ENCODE data around the gene APOLD1.
"Not testable (repeated sequence)": the region's sequence is repeated elsewhere in the genome, so short reads cannot be mapped to it uniquely, and the experiment has no call there.

APOLD1 gene

DNA sequence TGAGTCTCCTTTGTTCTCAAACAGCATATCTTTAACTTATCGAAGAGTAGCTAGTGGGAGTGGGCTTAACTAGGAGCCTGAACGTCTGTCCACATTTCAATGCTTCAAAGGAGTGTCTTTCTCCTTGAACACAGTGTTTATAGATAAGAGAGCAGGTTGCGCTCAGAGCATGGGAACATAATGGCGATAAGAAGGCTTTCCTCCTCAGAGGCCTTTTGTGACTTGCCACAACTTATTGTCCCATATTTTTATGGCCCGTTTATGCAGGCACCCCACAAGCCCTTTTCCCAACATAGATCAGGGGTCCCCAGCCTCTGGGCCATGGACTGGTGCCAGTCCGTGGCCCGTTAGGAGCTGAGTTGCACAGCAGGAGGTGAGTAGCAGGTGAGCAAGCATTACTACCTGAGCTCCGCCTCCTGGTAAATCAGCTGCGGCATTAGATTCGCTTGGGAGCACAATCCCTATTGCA lies 25.1 kb downstream of the APOLD1 start:
- no peak for DNase-seq

DNA sequence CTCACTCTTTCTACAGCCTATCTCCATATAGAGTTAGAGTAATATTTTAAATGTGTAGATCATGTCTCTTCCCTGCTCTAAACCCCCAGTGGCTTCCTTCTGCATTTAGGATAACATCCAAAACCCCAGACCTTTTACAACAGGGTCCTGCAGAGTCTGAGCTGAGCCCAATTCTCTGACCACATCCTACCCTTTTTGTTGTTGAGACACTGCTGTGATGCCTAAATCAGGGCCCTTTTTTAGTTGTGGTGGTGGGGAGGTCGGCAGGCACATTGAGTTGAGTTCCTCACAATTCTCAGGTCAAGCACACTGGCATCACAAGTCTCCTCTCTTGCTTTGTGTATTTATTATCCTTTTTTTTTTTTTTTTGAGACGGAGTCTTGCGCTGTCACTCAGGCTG lies 25.9 kb downstream of the APOLD1 start:
- no peak for DNase-seq

DNA sequence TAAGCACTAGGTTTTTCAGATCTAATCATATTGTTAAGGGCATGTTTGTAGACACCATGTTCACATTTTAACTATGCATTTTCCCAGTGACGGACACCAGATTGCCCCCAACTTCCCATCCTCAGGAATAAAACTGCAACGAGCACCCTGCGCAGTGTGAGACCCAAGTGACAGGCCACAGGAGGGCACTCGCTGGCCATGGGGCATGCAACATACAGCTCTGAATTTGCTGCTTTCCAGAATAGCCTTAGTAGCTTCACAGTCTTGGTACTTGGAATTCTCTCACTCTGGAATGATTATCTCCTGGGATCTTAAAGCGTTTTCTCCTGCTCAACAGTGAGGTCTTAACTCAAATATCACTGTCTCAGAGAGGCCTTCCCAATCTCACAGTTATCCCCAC lies 26.7 kb downstream of the APOLD1 start:
- DNase-seq: no peak

DNA sequence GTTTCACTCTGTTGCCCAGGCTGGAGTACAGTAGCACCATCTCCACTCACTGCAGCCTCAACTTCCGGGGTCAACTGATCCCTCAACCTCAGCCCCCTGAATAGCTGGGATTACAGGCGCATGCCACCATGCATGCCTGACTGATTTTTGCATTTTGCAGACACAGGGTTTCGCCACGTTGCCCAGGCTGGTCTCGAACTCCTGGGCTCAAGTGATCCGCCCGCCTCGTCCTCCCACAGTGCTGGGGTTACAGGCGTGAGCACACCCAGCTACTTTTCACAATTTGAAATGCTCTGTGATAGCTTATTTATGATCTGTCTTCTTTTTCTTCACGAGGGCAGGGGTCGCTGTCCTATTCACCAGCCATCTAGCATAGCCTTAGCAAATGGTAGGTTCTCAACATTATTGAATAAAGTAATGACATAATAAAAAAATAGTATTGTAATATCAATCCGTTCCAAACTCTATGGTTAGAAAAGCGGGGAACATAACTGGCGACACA lies 27.2 kb downstream of the APOLD1 start:
- DNase-seq: no peak

- DNase-seq: peak; percentile 98
These were observed 28.0 kb downstream of the APOLD1 start, which contains the start of gene DDX47 for GRCh38 chr12:12813120-12814101. TSS of gene DDX47 (plus strand) at chr12:12813346. CDS start at chr12:12813368, 22 bp downstream.

- no peak for DNase-seq
These were observed 32.2 kb downstream of the APOLD1 start for GRCh38 chr12:12817616-12818015.

DNA sequence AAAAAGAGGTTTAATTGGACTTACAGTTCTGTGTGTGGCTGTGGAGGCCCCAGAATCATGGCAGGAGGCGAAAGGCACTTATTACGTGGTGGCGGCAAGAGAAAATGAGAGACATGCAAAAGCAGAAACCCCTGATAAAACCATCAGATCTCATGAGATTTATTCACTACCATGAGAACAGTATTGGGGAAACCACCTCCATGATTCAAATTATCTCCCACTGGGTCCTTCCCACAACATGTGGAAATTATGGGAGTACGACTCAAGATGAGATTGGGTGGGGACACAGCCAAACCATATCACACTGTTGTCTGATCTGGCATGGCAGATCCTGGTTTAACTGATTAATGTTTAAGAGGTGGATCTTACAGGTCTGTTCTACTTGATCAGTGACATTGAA lies 33.2 kb downstream of the APOLD1 start:
- no peak for DNase-seq

DNA sequence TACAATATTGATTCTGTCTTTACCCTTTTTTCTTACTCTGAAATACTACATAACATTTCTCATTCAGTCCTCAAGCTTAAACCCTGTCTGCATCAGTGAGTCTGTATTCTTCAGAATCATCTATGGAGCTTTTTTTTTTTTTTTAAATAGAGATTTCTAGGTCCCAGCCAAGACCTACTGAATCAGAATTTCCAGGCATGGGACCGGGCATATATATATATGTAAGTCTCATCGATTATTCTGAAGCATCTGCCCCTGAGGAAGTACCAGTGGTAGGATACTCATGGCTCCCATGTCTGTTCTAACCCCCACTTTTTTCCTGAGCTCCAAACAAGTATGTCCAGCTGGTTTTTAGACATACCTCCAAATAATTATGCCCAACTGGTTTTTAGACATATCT lies 33.8 kb downstream of the APOLD1 start:
- no peak for DNase-seq

DNA sequence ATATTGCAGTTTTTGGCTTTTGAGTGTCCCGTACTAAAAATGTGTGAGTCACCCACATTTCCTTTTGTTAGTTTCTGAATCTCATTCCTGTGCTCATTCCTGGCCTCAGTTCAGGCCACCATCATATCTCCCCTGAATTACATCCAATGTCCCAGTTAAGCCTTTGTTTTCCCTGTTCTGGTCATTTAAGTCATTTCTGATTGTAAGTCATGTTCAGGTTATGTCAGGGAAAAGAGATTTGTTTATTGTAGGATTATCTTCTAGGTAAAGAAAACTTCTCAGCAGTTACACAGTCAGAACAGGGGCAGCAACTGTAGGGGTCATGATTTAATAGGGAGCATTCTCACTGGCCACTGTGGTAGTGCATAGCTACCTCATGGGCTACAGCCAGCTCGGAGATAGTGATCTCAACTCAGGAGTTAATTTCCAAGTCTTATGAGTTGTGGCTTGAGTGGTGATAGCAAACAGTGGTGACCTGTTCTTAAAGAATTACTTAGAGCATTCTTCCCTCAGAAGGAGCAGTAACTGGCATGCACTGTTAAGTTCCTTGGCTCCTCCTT lies 34.4 kb downstream of the APOLD1 start:
- DNase-seq: no peak

GRCh38 chr12:12820376-12820775 lies 34.9 kb downstream of the APOLD1 start:
- DNase-seq: not testable (repeated sequence)

DNA sequence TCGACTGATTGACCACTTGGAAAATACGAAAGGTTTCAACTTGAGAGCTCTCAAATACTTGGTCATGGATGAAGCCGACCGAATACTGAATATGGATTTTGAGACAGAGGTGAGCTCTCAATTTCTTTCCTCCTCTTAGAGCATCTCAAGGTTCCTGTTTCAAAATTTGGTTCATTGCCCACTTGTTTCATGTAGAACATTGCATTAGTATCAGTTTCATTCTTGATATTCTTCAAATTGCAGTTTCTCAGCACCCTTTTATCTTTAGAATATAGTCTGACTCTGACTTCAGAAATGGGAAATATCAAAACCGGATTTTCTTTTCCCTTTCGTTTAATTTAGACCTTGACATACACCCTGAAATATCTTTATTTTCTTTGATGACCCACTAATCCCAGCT lies 36.5 kb downstream of the APOLD1 start:
- DNase-seq: no peak

DNA sequence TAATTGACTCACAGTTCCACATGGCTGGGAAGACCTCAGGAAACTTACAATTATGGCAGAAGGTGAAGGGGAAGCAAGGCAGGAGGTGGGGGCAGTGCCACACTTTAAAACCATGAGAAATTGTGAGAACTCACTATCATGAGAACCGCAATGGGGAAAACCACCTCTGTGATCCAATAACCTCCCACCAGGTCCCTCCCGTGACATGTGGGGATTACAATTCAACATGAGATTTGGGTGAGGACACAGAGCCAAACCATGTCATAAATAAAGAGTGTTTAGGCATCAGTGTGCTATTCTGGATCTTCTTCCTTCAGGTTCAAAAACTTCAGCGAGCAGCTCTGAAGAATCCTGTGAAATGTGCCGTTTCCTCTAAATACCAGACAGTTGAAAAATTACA lies 37.4 kb downstream of the APOLD1 start:
- no peak for DNase-seq

DNA sequence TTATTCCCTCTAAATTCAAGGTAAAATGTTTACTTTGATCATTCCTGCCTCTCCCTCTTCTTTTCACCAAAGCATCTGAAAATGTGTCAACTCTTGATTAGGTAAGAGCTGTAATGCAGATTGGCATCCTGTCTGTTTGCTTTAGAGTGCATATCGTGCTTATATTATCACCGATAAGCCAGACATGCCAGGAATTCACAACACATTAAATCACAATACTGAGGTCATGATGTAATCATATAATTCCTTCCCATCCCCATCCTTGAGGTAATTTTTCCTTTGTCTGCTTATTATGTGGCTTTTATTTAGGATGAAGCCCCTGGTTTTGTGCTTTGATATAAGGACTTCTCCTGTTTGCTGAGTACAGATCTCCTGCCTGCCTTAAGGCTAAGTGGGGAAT lies 37.8 kb downstream of the APOLD1 start:
- DNase-seq: no peak

DNA sequence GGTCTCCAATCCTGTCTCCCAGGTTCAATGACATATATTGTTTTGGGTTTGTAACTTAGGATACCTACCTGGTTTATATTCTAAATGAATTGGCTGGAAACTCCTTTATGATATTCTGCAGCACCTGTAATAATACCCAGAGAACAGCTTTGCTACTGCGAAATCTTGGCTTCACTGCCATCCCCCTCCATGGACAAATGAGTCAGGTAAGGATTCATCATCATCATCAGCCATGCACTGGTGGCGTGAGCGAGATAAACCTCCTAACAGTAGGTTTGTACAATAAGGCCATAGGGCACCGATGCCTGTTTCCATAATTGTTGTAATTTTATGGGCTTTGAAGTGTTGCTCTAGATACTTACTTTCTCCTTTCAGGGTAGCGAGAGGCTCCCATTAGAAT lies 38.4 kb downstream of the APOLD1 start:
- no peak for DNase-seq

GRCh38 chr12:12835378-12836146 lies 50.1 kb downstream of the APOLD1 start:
- DNase-seq: no peak

DNA sequence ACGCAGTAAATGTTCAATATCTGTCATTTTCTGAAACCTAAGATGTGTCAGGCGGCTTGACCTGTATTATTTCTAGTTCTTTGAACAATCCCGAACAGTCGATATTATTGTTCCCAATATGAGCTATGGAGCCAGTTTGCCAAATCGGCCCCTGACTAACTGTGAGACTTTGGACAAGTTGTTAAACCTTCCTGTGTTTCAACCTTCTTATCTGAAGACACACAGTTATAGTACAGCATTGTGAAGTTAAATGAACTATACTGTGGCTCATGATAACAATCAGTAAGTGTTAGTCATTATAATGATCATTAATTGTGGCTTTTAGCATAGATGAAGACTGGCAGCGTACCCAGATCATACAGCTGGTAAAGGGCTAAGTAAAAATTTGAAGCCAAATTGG lies 51.1 kb downstream of the APOLD1 start:
- DNase-seq: no peak

GRCh38 chr12:12837025-12837812 lies 51.8 kb downstream of the APOLD1 start:
- DNase-seq: peak; percentile 77

- DNase-seq: no peak
These were observed 52.3 kb downstream of the APOLD1 start for GRCh38 chr12:12837813-12838153.

DNA sequence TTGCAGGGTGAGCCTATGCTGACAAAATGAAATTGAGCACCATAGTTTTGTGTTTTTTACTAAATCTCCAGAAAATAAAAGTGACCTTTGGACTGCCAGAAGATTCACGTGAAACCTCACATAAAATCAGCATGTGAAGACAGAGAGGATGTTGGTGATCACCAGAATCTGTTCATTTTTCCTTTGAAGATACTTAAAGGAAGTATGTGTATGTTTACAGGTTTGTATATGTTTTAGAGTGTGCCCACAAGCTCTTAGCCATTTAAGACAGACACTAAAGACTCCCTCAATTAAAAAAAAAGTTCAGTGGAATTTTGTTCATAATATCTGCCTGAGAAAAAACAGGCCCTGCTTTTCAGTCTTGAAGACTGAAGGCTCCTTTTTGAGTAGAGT lies 53.5 kb downstream of the APOLD1 start:
- DNase-seq: no peak

DNA sequence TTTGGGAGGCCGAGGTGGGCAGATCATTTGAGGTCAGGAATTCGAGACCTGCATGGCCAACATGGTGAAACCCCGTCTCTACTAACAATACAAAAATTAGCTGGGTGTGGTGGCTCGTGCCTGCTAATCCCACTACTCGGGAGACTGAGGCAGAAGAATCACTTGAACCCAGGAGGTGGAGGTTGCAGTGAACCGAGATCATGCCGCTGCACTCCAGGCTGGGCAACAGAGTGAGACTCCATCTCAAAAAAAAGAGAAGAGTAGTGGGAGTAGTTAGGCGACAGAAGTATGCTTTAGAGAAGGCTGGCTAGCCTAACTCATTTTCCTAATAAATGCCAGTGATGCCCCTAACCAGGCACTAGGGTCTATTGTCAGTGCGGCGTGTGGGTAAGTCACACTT lies 54.0 kb downstream of the APOLD1 start:
- not testable (repeated sequence) for DNase-seq

GRCh38 chr12:12839873-12840579 lies 54.6 kb downstream of the APOLD1 start:
- DNase-seq: no peak

DNA sequence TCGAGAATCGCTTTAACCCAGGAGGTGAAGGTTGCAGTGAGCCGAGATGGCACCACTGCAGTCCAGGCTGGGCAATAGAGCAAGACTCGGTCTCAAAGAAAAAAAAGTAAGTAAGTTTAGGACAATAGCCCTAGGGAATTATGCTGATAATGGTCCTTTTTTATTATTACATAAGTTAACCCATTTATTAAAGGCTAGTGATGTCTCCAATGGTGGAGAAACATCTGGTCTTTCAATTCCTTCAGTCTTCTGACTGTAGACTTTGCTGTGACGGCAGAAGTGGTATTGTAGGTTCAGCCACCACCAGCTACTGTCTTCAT lies 55.1 kb downstream of the APOLD1 start:
- no peak for DNase-seq

Measured in activated CD4-positive, alpha-beta T cell treated with anti-CD3 and anti-CD28 coated beads, Interleukin-2, Interleukin-6, amounts not matched to agents 100 ng/mL and 50 ng/mL, durations not matched to agents 16 hours and 8 hours (primary cell).